Left renal cortex interstitium (tissue), 4 donors: ENCODE results near the gene HSPA1A. TPM values are rescaled to one million over a fixed set of nuclear protein-coding genes. Genes with fewer than 3 reads are reported as not detected.
"Not testable (repeated sequence)": the region's sequence is repeated elsewhere in the genome, so short reads cannot be mapped to it uniquely, and the experiment has no call there.

Source experiments
- DNase-seq, 4 donors: peaks; one replicate each; pipeline ENCODE4 v3.0.0-alpha.2; 2013; ENCODE audit warnings: low read depth in 4 of 4, low spot score in 2 of 4, missing footprints in 1 of 4
- polyA plus RNA-seq, 4 donors: library from polyadenylated mRNA; unstranded; fragments of 120-200 nt; gene quantifications; one replicate each; pipeline ENCODE4 v1.2.1, GENCODE V29; 2013; ENCODE audit not compliant: insufficient read length in 4 of 4

HSPA1A gene
- polyA plus RNA-seq, 4 donors, result 92.5 to 123 (median 116) TPM

GRCh38 chr6:31861150-31861549 is 45.8 kb downstream of the HSPA1A start:
- DNase-seq, result no peak

- DNase-seq, result no peak
These were observed 46.6 kb downstream of the HSPA1A start for GRCh38 chr6:31861919-31862343.

GRCh38 chr6:31862344-31863235 is 47.2 kb downstream of the HSPA1A start, which contains the start of gene NEU1:
NEU1 (minus strand) TSS chr6:31862821; CDS start chr6:31862776, 45 bp downstream.
- DNase-seq, result peak; percentile 95 to 99 (median 97)

GRCh38 chr6:31864123-31864562 is 48.8 kb downstream of the HSPA1A start:
- DNase-seq, result not testable (repeated sequence)

- no peak for DNase-seq
These were observed 49.5 kb downstream of the HSPA1A start for GRCh38 chr6:31864818-31865204.

- no peak for DNase-seq
These were observed 50.1 kb downstream of the HSPA1A start for GRCh38 chr6:31865205-31866118.

Other genes starting within 250 kb of the HSPA1A start
- under 1 TPM; 0.24 to 0.39 (median 0.31) TPM for gene LTA, start 243.3 kb upstream of the HSPA1A start, polyA plus RNA-seq
- under 1 TPM in 1 of 4 donors, not detected in 3; 0.49 TPM for gene TNF, start 240.0 kb upstream of the HSPA1A start, polyA plus RNA-seq
- gene LTB, start 233.1 kb upstream of the HSPA1A start, polyA plus RNA-seq, result 1 to 10 TPM in 3 of 4 donors, under 1 TPM in 1; 0.88 to 2.3 (median 2.0) TPM
- gene LST1, start 229.3 kb upstream of the HSPA1A start, polyA plus RNA-seq, result 1 to 10 TPM; 4.2 to 6.2 (median 5.0) TPM
- under 1 TPM in 3 of 4 donors, not detected in 1; 0.16 to 0.52 (median 0.25) TPM for gene NCR3, start 222.5 kb upstream of the HSPA1A start, polyA plus RNA-seq
- 10 to 100 TPM; 61.0 to 92.7 (median 73.5) TPM for gene AIF1, start 200.3 kb upstream of the HSPA1A start, polyA plus RNA-seq
- gene PRRC2A, start 194.8 kb upstream of the HSPA1A start, polyA plus RNA-seq, result 100 to 1,000 TPM; 129 to 238 (median 197) TPM
- 100 to 1,000 TPM; 218 to 274 (median 261) TPM for gene BAG6, start 162.9 kb upstream of the HSPA1A start, polyA plus RNA-seq
- gene APOM, start 159.6 kb upstream of the HSPA1A start, polyA plus RNA-seq, result 100 to 1,000 TPM in 3 of 4 donors, 10 to 100 TPM in 1; 89.9 to 124 (median 104) TPM
- 10 to 100 TPM; 17.9 to 24.3 (median 21.4) TPM for gene C6orf47, start 154.8 kb upstream of the HSPA1A start, polyA plus RNA-seq
- gene GPANK1, start 150.5 kb upstream of the HSPA1A start, polyA plus RNA-seq, result 10 to 100 TPM; 25.2 to 33.9 (median 29.5) TPM
- gene CSNK2B, start 149.5 kb upstream of the HSPA1A start, polyA plus RNA-seq, result 100 to 1,000 TPM; 224 to 234 (median 228) TPM
- 10 to 100 TPM in 3 of 4 donors, 1 to 10 TPM in 1; 9.0 to 37.0 (median 19.2) TPM for gene LY6G5B, start 145.6 kb upstream of the HSPA1A start, polyA plus RNA-seq
- gene LY6G5C, start 134.5 kb upstream of the HSPA1A start, polyA plus RNA-seq, result 1 to 10 TPM; 2.4 to 5.6 (median 3.0) TPM
- 10 to 100 TPM; 54.3 to 74.8 (median 61.5) TPM for gene ABHD16A, start 112.2 kb upstream of the HSPA1A start, polyA plus RNA-seq
- under 1 TPM; 0.21 to 0.81 (median 0.57) TPM for gene LY6G6F, start 108.7 kb upstream of the HSPA1A start, polyA plus RNA-seq
- under 1 TPM in 1 of 4 donors, not detected in 3; 0.65 TPM for gene LY6G6D, start 100.2 kb upstream of the HSPA1A start, polyA plus RNA-seq
- gene LY6G6C, start 93.8 kb upstream of the HSPA1A start, polyA plus RNA-seq, result 1 to 10 TPM in 1 of 4 donors, under 1 TPM in 2, not detected in 1; 0.32 to 1.4 (median 0.47) TPM
- 1 to 10 TPM in 3 of 4 donors, under 1 TPM in 1; 0.72 to 2.4 (median 1.5) TPM for gene MPIG6B, start 92.2 kb upstream of the HSPA1A start, polyA plus RNA-seq
- 100 to 1,000 TPM; 163 to 243 (median 200) TPM for gene DDAH2, start 86.2 kb upstream of the HSPA1A start, polyA plus RNA-seq
- gene CLIC1, start 79.0 kb upstream of the HSPA1A start, polyA plus RNA-seq, result 100 to 1,000 TPM; 251 to 323 (median 297) TPM
- gene MSH5, start 75.5 kb upstream of the HSPA1A start, polyA plus RNA-seq, result 10 to 100 TPM; 13.1 to 58.4 (median 30.9) TPM
- 10 to 100 TPM in 2 of 4 donors, 1 to 10 TPM in 2; 4.2 to 12.9 (median 7.3) TPM for gene SAPCD1, start 52.9 kb upstream of the HSPA1A start, polyA plus RNA-seq
- 10 to 100 TPM in 2 of 4 donors, 1 to 10 TPM in 2; 8.1 to 10.7 (median 9.6) TPM for gene VWA7, start 38.2 kb upstream of the HSPA1A start, polyA plus RNA-seq
- gene VARS1, start 19.8 kb upstream of the HSPA1A start, polyA plus RNA-seq, result 10 to 100 TPM; 51.9 to 64.8 (median 55.2) TPM
- 10 to 100 TPM; 80.4 to 88.0 (median 84.9) TPM for gene LSM2, start 8.6 kb upstream of the HSPA1A start, polyA plus RNA-seq
- gene HSPA1L, start 260 bp upstream of the HSPA1A start, polyA plus RNA-seq, result 1 to 10 TPM; 3.6 to 4.2 (median 3.8) TPM
- gene HSPA1B, start 12.2 kb downstream of the HSPA1A start, polyA plus RNA-seq, result 100 to 1,000 TPM; 128 to 169 (median 155) TPM
- gene NEU1, start 47.3 kb downstream of the HSPA1A start, polyA plus RNA-seq, result 10 to 100 TPM; 72.1 to 78.2 (median 75.1) TPM
- 10 to 100 TPM; 37.2 to 57.4 (median 46.1) TPM for gene SLC44A4, start 63.5 kb downstream of the HSPA1A start, polyA plus RNA-seq
- gene EHMT2, start 82.2 kb downstream of the HSPA1A start, polyA plus RNA-seq, result 100 to 1,000 TPM in 1 of 4 donors, 10 to 100 TPM in 3; 65.6 to 111 (median 86.8) TPM
- 10 to 100 TPM; 22.4 to 35.3 (median 26.9) TPM for gene ZBTB12, start 86.5 kb downstream of the HSPA1A start, polyA plus RNA-seq
- 1 to 10 TPM; 3.1 to 4.1 (median 3.7) TPM for gene C2, start 112.2 kb downstream of the HSPA1A start, polyA plus RNA-seq
- gene CFB, start 130.6 kb downstream of the HSPA1A start, polyA plus RNA-seq, result 10 to 100 TPM in 1 of 4 donors, 1 to 10 TPM in 3; 6.5 to 22.2 (median 7.1) TPM
- gene NELFE, start 143.4 kb downstream of the HSPA1A start, polyA plus RNA-seq, result 100 to 1,000 TPM in 1 of 4 donors, 10 to 100 TPM in 3; 88.5 to 105 (median 91.7) TPM
- 10 to 100 TPM; 36.4 to 56.9 (median 45.8) TPM for gene SKIC2, start 143.6 kb downstream of the HSPA1A start, polyA plus RNA-seq
- gene DXO, start 156.6 kb downstream of the HSPA1A start, polyA plus RNA-seq, result 10 to 100 TPM; 22.9 to 42.2 (median 32.9) TPM
- 10 to 100 TPM; 11.9 to 24.1 (median 15.8) TPM for gene C4A, start 166.5 kb downstream of the HSPA1A start, polyA plus RNA-seq
- 10 to 100 TPM; 10.7 to 24.8 (median 17.0) TPM for gene C4B, start 199.3 kb downstream of the HSPA1A start, polyA plus RNA-seq
- 1 to 10 TPM in 2 of 4 donors, under 1 TPM in 2; 0.61 to 1.4 (median 1.1) TPM for gene CYP21A2, start 222.9 kb downstream of the HSPA1A start, polyA plus RNA-seq